ENCODE data around the gene LRRC23.

GRCh38 chr12:6894321-6894720 is 10.3 kb upstream of the LRRC23 start:
- TF ChIP-seq CTCF (conservative IDR thresholded peaks at IDR 0.05; ENCODE audit: low read depth, low read length) (no peak), SMC3 (IDR thresholded peaks at IDR 0.05; ENCODE audit: low read depth, low read length) (no peak), NFE2L2 (IDR thresholded peaks at IDR 0.05; ENCODE audit: low read depth, low read length) (no peak), USF2 (IDR thresholded peaks at IDR 0.05; ENCODE audit: low read depth, low read length) (no peak)
